Muscle layer of colon (tissue), 2 donors: ENCODE measurements around the gene TM9SF4.
"Not testable (repeated sequence)": the region's sequence is repeated elsewhere in the genome, so short reads cannot be mapped to it uniquely, and the experiment has no call there.

Source experiments
- H3K27ac ChIP-seq: one replicate; pipeline ENCODE4 v1.7.0; 2013; ENCODE audit warnings: low read depth, mild to moderate bottlenecking, low read length, moderate library complexity
- H3K27me3 ChIP-seq, 2 donors: one replicate each; pipeline ENCODE4 v1.7.0; 2013; ENCODE audit warnings: low read length in 2 of 2, mild to moderate bottlenecking in 2 of 2; ENCODE audit not compliant: insufficient read depth in 2 of 2, control insufficient read depth in 1 of 2
- H3K36me3 ChIP-seq: one replicate; pipeline ENCODE4 v1.7.0; 2013; ENCODE audit warnings: mild to moderate bottlenecking, low read length; ENCODE audit not compliant: insufficient read depth
- H3K4me1 ChIP-seq: one replicate; pipeline ENCODE4 v1.7.0; 2013; ENCODE audit warnings: mild to moderate bottlenecking, low read length; ENCODE audit not compliant: insufficient read depth
- H3K4me3 ChIP-seq, 2 donors: one replicate each; pipeline ENCODE4 v1.7.0; 2013; ENCODE audit warnings: low read length in 2 of 2, low read depth in 1 of 2, mild to moderate bottlenecking in 1 of 2, moderate library complexity in 1 of 2
- H3K9ac ChIP-seq: one replicate; pipeline ENCODE4 v1.7.0; 2013; ENCODE audit warnings: low read length
- H3K9me3 ChIP-seq: one replicate; pipeline ENCODE4 v1.7.0; 2013; ENCODE audit warnings: mild to moderate bottlenecking, low read length
- donor health status: abdominal sarcoma.
- donor health status: Adenocarcinoma of cecum.

TM9SF4 gene

DNA sequence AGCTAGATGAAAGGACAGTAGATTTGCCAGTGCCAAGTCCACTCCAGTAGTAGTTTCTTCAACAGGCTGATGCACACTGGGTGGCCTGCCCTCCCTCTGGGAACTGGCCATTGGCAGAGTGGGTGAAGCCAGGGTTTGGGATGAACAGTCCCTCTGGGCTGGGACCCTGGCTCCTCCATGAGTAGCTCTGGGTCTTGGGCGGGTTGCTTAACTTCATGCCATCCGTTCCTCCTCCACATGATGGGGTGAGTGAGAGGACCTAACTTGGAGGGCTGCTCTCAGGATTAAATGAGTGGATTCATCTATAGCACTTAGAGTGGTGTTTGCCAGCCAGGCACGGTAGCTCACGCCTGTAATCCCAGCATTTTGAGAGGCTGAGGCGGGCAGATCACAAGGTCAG, 50.8 kb downstream of the TM9SF4 start:
- Histone ChIP-seq H3K27ac (no peak overlapping the region), H3K27me3 (no peaks in the 10 kb centered on the region), H3K9ac (no peak overlapping the region), H3K4me3 (no peak overlapping the region), H3K4me1 (peaks cover 3% of the 10 kb centered on the region), H3K36me3 (peaks cover 64% of the 10 kb centered on the region), H3K9me3 (no peaks in the 10 kb centered on the region)

DNA sequence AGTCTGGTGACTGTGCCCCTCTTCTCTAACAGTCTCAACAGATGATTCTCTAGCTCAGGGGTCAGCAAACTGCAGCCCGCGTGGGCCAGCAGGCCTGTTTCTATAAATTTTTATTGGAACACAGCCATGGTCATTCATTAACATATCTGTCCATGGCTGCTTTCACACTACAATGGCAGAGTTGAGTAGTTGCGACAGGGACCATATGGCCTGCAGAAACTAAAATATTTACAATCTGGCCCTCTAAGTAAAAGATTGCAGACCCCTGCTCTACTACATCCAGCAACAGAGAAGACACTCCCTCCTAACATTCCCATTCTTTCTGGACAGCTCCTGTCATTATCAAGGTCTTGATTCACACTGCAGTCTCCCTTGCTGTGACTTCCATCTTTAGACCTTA, 52.8 kb downstream of the TM9SF4 start:
- H3K9me3 ChIP-seq: no peaks in the 10 kb centered on the region
- H3K27ac ChIP-seq: no peak overlapping the region
- no peak overlapping the region for H3K9ac ChIP-seq
- no peaks in the 10 kb centered on the region for H3K27me3 ChIP-seq
- H3K4me1 ChIP-seq: no peaks in the 10 kb centered on the region
- peaks cover 75% of the 10 kb centered on the region for H3K36me3 ChIP-seq
- no peak overlapping the region for H3K4me3 ChIP-seq

DNA sequence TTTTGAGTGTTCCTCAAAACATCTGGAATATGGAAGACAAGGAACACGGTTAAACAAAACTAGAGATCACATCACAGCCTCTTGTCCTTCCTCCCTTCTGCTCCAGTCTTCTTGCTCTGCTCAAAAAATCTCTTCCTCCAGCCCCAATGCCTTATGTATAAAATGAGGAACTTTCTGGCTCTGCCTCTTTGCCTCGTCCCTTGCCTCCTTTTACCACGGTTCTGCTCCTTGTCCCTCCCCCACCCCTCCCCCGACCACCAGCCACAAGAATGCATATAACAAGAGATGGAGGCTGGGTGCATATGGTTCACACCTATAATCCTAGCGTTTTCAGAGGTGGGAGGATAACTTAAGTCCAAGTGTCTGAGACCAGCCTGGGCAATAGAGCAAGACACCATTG, 54.4 kb downstream of the TM9SF4 start:
- no peaks in the 10 kb centered on the region for H3K9me3 ChIP-seq
- no peaks in the 10 kb centered on the region for H3K27me3 ChIP-seq
- no peak overlapping the region for H3K4me3 ChIP-seq
- no peaks in the 10 kb centered on the region for H3K4me1 ChIP-seq
- no peak overlapping the region for H3K9ac ChIP-seq
- H3K27ac ChIP-seq: no peak overlapping the region
- peaks cover 61% of the 10 kb centered on the region for H3K36me3 ChIP-seq

DNA sequence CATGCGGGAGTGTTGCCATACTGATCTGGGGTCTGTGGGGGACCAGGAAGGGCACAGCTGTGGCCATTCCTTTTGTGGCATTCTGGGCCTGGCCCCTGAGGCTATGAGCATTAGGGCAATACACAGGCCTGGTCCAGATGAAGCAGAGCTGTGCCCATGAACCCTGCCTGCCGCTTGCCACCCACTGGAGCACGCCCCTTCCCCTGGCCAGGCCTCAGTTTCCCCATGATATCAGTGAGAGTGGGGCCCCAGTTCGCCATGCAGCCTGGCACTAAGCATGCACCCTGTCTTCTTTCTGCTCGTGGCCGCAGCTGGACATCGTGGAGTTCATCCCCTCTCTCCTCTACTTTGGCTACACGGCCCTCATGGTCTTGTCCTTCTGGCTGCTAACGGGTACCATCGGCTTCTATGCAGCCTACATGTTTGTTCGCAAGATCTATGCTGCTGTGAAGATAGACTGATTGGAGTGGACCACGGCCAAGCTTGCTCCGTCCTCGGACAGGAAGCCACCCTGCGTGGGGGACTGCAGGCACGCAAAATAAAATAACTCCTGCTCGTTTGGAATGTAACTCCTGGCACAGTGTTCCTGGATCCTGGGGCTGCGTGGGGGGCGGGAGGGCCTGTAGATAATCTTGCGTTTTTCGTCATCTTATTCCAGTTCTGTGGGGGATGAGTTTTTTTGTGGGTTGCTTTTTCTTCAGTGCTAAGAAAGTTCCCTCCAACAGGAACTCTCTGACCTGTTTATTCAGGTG, 55.6 kb downstream of the TM9SF4 start:
- H3K4me3 ChIP-seq: no peak overlapping the region
- H3K36me3 ChIP-seq: peaks cover 49% of the 10 kb centered on the region
- H3K9ac ChIP-seq: no peak overlapping the region
- no peaks in the 10 kb centered on the region for H3K9me3 ChIP-seq
- H3K27me3 ChIP-seq: no peaks in the 10 kb centered on the region
- no peak overlapping the region for H3K27ac ChIP-seq
- H3K4me1 ChIP-seq: no peaks in the 10 kb centered on the region

DNA sequence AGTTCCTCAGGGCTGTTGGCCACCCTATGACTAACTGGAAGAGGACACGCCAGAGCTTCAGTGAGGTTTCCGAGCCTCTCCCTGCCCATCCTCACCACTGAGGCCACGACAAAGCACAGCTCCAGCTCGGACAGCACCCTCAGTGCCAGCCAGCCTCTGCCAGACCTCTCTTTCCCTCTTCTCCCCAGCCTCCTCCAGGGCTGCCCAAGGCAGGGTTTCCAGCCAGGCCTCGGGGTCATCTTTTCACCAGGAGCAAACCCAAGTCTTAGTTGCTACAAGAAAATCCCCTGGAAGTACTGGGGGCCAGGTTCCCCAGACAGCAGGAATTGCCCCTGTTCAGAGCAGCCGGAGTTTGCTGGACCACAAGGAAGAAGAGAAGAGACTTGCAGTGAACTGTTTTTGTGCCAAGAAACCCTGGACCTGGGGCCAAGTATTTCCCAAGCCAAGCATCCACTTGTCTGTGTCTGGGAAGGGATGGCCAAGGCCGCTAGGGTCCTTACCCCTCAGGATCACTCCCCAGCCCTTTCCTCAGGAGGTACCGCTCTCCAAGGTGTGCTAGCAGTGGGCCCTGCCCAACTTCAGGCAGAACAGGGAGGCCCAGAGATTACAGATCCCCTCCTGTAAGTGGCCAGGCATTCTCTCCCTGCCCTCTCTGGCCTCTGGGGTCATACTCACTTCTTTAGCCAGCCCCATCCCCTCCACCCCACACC, 56.5 kb downstream of the TM9SF4 start:
- no peak overlapping the region for H3K4me3 ChIP-seq
- H3K27me3 ChIP-seq: no peaks in the 10 kb centered on the region
- no peaks in the 10 kb centered on the region for H3K9me3 ChIP-seq
- peaks cover 44% of the 10 kb centered on the region for H3K36me3 ChIP-seq
- H3K9ac ChIP-seq: no peak overlapping the region
- H3K4me1 ChIP-seq: no peaks in the 10 kb centered on the region
- no peak overlapping the region for H3K27ac ChIP-seq

DNA sequence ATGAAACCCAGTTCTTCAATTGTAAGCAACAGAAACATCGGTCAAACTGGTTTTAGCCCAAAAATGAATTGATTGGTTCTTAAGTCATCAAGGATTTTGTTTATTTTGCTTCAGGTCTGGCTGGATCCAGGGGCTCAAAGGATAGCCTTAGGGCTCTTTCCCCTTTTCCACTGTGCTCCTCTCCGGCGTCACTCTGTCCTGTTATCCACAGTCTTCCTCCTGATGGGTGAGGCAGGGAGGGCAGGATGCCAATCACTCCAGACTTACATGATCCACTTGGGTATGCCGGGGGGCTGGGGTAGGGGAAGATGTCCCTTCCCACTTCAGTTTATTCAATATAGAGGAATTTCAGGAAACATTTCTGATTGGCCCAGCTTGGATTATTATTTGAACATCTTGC, 58.0 kb downstream of the TM9SF4 start:
- H3K4me1 ChIP-seq: no peaks in the 10 kb centered on the region
- H3K27ac ChIP-seq: no peak overlapping the region
- no peaks in the 10 kb centered on the region for H3K27me3 ChIP-seq
- peaks cover 28% of the 10 kb centered on the region for H3K36me3 ChIP-seq
- no peaks in the 10 kb centered on the region for H3K9me3 ChIP-seq
- H3K4me3 ChIP-seq: no peak overlapping the region
- H3K9ac ChIP-seq: no peak overlapping the region

DNA sequence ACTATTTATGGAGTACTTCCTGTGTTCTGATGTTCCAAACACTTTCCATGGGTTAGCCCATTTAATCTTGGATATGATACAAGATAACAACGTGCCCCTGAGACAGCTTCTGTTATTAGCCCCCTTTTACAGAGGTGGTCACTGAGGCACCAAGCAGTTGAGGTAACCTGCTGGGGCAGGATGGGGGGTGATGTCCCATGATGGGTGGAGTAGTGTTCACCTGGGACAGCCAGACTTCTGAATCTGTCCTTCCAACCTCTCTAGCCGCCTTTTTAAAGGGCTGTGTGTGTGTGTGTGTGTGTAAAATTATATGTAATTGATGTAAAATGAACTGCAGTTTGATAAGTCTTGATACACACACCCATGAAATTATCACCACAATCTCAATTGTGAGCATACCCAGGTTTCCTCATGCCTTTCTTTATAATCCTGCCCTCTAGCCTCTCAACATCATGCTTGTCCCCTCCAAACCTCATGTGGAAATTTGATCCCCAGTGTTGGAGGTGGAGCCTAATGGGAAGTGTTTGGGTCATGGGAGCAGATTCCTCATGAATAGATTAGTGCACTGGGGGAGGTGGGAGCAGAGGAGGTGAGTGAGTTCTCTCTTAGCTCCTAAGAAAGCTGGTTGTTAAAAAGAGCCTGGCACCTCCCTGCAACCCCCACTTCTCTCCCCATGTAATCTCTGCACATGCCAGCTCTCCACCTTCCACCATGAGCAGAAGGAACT, 58.8 kb downstream of the TM9SF4 start:
- Histone ChIP-seq H3K27ac (no peak overlapping the region), H3K27me3 (no peaks in the 10 kb centered on the region), H3K9ac (no peak overlapping the region), H3K4me3 (no peak overlapping the region), H3K36me3 (peaks cover 25% of the 10 kb centered on the region), H3K9me3 (no peaks in the 10 kb centered on the region), H3K4me1 (no peaks in the 10 kb centered on the region)

DNA sequence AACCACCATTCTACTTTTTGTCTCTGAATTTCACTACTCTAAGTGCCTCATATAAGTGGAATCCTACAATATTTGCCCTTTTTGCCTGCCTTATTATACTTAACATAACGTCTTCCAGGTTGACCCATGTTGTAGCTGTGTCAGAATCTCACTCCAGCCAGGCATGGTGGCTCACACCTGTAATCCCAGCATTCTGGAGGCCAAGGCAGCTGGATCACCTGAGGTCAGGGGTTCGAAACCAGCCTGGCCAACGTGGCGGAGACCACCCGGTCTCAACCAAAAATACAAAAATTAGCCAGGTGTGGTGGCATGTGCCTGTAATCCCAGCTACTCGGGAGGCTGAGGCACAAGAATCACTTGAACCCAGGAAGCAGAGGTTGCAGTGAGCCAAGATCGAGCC, 68.2 kb downstream of the TM9SF4 start:
- H3K9me3 ChIP-seq, H3K4me3 ChIP-seq, H3K4me1 ChIP-seq, H3K27ac ChIP-seq, H3K9ac ChIP-seq, H3K36me3 ChIP-seq, H3K27me3 ChIP-seq: not testable (repeated sequence)

DNA sequence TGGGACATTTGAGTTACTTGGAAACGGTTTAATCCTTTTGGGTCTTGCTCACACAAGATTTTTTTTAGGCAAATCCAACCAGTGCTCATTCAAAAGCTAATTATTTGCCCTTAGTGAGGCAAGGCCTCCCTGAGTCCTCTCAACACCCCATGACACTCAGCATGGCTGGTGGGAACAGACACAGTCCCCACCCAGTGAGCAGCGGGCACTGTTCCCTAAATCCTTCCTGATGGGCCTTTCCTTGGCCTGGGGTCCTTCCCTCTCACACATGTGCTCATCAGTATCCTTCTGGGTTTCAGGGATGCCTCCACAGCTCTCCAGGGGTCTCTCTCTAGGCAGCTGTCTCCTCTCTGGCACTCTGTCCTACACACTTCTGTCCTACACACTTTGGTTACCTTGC, 70.0 kb downstream of the TM9SF4 start:
- no peak overlapping the region for H3K27ac ChIP-seq
- H3K27me3 ChIP-seq: no peaks in the 10 kb centered on the region
- no peaks in the 10 kb centered on the region for H3K36me3 ChIP-seq
- H3K4me3 ChIP-seq: no peak overlapping the region
- no peaks in the 10 kb centered on the region for H3K9me3 ChIP-seq
- no peaks in the 10 kb centered on the region for H3K4me1 ChIP-seq
- no peak overlapping the region for H3K9ac ChIP-seq

DNA sequence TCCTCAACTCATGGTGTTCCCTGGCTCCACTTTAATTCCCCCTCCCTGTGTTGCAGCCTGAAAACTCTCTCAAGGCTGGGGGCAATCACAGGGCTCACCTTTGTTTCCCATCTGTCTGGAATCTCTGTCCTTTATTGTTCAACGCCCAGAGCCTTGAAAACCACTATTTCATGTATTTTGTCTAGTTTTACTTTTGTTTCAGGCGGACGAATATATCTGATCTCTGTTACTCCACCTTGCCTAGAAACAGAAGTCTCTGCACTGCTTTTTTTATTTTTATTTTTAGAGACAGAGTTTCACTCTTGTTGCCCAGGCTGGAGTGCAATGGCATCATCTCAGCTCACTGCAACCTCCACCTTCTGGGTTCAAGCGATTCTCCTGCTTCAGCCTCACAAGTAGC, 70.4 kb downstream of the TM9SF4 start:
- no peaks in the 10 kb centered on the region for H3K36me3 ChIP-seq
- no peak overlapping the region for H3K9ac ChIP-seq
- no peaks in the 10 kb centered on the region for H3K27me3 ChIP-seq
- no peak overlapping the region for H3K27ac ChIP-seq
- H3K4me3 ChIP-seq: no peak overlapping the region
- H3K4me1 ChIP-seq: no peaks in the 10 kb centered on the region
- H3K9me3 ChIP-seq: no peaks in the 10 kb centered on the region

DNA sequence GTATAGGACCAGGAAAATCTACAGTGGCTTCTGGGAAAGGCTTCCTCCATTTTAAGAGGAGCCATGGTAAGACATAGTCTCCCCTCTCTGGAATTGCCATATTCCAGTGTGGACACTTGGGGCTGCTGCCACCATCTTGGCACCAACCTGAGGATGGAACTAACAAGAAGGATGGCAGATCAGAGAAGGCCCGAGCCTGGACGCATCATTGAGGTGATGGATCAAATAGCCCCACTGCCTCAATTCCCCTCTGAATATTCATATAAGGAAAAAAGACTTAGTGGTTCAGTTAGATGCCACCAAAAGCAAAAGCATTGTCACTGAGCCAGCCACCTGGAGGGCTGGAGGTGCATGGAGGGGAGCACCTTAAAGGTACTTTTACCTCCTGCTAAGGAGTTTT, 72.1 kb downstream of the TM9SF4 start:
- Histone ChIP-seq H3K9ac (no peak overlapping the region), H3K4me3 (no peak overlapping the region), H3K4me1 (no peaks in the 10 kb centered on the region), H3K36me3 (no peaks in the 10 kb centered on the region), H3K27ac (no peak overlapping the region), H3K9me3 (no peaks in the 10 kb centered on the region), H3K27me3 (no peaks in the 10 kb centered on the region)
